Left ventricle myocardium inferior (tissue), 1 donor: ENCODE data around the gene ANP32E. TPM values are rescaled to one million over a fixed set of nuclear protein-coding genes. Genes with fewer than 3 reads are reported as not detected.
"Not testable (repeated sequence)": the region's sequence is repeated elsewhere in the genome, so short reads cannot be mapped to it uniquely, and the experiment has no call there.

Experiments
- DNase-seq: peaks from one replicate; pipeline ENCODE4 v3.0.0-alpha.2; 2020
- H3K27ac ChIP-seq: fragments of 200-600 bp; replicated peaks from 2 replicates; pipeline ENCODE4 v1.8.0; 2021
- H3K27me3 ChIP-seq: fragments of 200-600 bp; 2 replicates; pipeline ENCODE4 v1.8.0; 2021; ENCODE audit warnings: low read depth
- H3K36me3 ChIP-seq: fragments of 200-600 bp; 2 replicates; pipeline ENCODE4 v1.8.0; 2021
- H3K4me1 ChIP-seq: fragments of 200-600 bp; 2 replicates; pipeline ENCODE4 v1.8.0; 2021
- H3K4me3 ChIP-seq: fragments of 200-600 bp; 2 replicates; pipeline ENCODE4 v1.8.0; 2021; ENCODE audit warnings: mild to moderate bottlenecking, moderate library complexity
- H3K9me3 ChIP-seq: fragments of 200-600 bp; replicated peaks from 2 replicates; pipeline ENCODE4 v1.8.0; 2021
- intact Hi-C: fragments of 100-400 bp; cut with micrococcal nuclease; formaldehyde crosslinking; loops from one replicate; pipeline ENCODE4 v1.11.0; 2022
- total RNA-seq: library from RNA; stranded (reverse); fragmentation: NEBNext Ultra II Directional; extraction: Animal tissue kit (Norgen Biotek cat#: 25700); gene quantifications from one replicate; pipeline ENCODE4 v1.2.1, GENCODE V29; 2021
- TF ChIP-seq, protein P1 (sequence below): fragments of 200-600 bp; IDR thresholded peaks from 2 replicates; pipeline ENCODE4 v1.8.0; 2021; ENCODE audit warnings: antibody characterized with exemption, mild to moderate bottlenecking, borderline replicate concordance
- donor health status: DM: no; HTN: yes; CAD: no; lungs with severe emphysema.

ANP32E gene
- total RNA-seq, 1 donor from 2014 or later = 29.3 TPM

DNA sequence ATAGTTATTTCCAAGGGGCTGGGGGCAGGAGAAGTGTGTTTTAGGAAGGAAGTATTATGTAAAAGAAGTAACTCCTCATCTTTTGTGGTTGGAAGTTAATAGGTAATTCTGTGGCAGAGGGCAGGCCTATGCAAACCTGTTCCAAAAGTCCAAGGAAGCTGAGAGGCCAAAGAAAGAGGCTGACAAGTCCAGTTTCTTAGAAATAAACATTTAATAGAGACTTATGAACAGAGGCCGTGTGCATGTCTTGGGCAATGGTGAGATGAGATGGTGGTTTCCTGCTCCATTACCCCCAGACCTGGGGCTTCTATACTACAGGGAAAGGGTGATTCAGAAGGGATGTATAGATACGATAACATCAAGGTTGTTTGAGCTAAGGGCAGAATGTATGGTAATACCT is 14.0 kb upstream of the ANP32E start:
- DNase-seq = no peak
- intact Hi-C loops = no loop called here
- Histone ChIP-seq H3K36me3 (no peaks in the 10 kb centered on the region), H3K27ac (no peak overlapping the region), H3K9me3 (no peaks in the 10 kb centered on the region), H3K4me1 (no peaks in the 10 kb centered on the region), H3K4me3 (no peak overlapping the region), H3K27me3 (no peaks in the 10 kb centered on the region)
- TF ChIP-seq, protein P1, sequence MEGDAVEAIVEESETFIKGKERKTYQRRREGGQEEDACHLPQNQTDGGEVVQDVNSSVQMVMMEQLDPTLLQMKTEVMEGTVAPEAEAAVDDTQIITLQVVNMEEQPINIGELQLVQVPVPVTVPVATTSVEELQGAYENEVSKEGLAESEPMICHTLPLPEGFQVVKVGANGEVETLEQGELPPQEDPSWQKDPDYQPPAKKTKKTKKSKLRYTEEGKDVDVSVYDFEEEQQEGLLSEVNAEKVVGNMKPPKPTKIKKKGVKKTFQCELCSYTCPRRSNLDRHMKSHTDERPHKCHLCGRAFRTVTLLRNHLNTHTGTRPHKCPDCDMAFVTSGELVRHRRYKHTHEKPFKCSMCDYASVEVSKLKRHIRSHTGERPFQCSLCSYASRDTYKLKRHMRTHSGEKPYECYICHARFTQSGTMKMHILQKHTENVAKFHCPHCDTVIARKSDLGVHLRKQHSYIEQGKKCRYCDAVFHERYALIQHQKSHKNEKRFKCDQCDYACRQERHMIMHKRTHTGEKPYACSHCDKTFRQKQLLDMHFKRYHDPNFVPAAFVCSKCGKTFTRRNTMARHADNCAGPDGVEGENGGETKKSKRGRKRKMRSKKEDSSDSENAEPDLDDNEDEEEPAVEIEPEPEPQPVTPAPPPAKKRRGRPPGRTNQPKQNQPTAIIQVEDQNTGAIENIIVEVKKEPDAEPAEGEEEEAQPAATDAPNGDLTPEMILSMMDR = no peak

DNA sequence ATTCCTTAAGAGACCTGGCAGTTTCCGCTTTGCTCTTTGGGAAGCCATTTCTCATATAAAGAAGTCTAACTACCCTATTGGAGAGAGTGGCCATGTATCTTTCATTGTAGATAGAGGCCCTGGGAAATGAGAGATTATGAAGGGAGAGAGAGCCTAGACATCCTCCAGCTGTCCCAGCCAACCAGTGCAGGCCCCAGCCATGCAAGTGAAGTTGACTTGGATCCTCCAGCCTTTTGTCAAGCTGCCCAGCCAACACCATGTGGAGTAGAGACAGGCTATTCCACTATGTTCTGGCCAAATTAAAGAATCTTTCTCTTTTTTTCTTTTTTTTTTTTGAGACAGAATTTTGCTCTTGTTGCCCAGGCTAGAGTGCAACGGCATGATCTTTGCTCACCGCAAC is 7.1 kb upstream of the ANP32E start:
- no peaks in the 10 kb centered on the region for H3K36me3 ChIP-seq
- intact Hi-C loops = no loop called here
- TF ChIP-seq, protein P1 = no peak
- H3K27ac ChIP-seq = no peak overlapping the region
- no peaks in the 10 kb centered on the region for H3K9me3 ChIP-seq
- no peaks in the 10 kb centered on the region for H3K27me3 ChIP-seq
- H3K4me3 ChIP-seq = no peak overlapping the region
- DNase-seq = no peak
- H3K4me1 ChIP-seq = no peaks in the 10 kb centered on the region

DNA sequence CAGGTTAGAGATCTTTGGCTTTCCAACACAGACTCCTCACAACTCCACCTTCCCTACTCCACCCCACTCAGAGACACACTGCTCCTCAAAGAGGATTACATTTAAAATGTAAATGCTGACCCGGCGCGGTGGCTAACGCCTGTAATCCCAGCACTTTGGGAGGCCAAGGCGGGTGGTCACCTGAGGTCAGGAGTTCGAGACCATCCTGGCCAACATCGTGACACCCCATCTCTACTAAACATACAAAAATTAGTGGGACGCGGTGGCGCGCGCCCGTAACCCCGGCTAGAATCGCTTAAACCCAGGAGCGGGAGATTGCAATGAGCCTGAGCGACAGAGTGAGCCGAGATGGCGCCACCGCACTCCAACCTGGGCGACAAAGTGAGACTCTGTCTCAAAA is 1.8 kb upstream of the ANP32E start:
- no peak for DNase-seq
- TF ChIP-seq, protein P1 = no peak
- intact Hi-C loops = no loop called here
- no peak overlapping the region for H3K4me3 ChIP-seq
- H3K4me1 ChIP-seq = peaks cover 34% of the 10 kb centered on the region
- no peak overlapping the region for H3K27ac ChIP-seq
- no peaks in the 10 kb centered on the region for H3K36me3 ChIP-seq
- H3K27me3 ChIP-seq = no peaks in the 10 kb centered on the region
- no peaks in the 10 kb centered on the region for H3K9me3 ChIP-seq

DNA sequence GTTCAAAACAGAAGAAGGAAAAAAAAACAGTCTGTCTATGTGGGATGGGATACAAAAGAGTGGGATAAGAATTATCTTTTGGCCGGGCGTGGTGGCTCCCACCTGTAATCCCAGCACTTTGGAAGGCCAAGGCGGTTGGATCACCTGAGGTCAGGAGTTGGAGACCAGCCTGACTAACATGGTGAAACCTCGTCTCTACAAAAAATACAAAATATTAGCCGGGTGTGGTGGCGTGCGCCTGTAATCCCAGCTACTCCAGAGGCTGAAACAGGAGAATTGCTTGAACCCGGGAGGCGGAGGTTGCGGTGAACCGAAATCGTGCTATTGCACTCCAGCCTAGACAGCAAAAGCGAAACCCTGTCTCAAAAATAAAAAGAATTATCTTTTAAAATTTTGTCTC is 1.3 kb upstream of the ANP32E start:
- H3K9me3 ChIP-seq, H3K27ac ChIP-seq, DNase-seq, intact Hi-C loops, H3K36me3 ChIP-seq, H3K27me3 ChIP-seq: not testable (repeated sequence)
- Histone ChIP-seq H3K4me1 (peaks cover 34% of the 10 kb centered on the region), H3K4me3 (peak overlapping the region; percentile 99)

DNA sequence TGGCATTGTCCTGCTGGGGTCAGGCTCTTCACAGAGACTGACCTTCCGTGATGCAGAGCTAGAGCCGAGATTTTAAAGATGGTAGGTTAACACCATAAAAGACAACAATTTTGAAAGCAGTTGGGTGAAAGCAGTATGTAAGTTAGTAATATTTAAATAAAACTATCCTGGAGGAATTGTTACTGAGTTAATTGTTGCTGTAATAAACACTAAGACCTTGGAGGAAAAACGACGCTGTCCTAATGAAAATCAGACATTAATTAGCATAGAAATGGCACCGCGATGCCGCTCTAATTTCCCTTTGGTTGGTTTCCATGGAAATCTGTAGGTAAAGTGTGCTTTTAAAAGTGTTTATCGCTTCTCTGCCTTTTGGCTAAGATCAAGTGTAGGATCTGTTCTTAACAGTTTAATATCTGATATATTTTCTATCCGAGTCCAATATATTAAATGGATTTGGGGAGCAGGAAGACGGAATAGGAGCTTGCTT is 745 bp upstream of the ANP32E start:
- Histone ChIP-seq H3K36me3 (no peaks in the 10 kb centered on the region), H3K27ac (peak overlapping the region; percentile 51), H3K27me3 (no peaks in the 10 kb centered on the region), H3K4me1 (peaks cover 34% of the 10 kb centered on the region), H3K9me3 (no peaks in the 10 kb centered on the region), H3K4me3 (peak overlapping the region; percentile 99)
- intact Hi-C loops = no loop called here
- no peak for DNase-seq
- TF ChIP-seq, protein P1 = no peak

DNA sequence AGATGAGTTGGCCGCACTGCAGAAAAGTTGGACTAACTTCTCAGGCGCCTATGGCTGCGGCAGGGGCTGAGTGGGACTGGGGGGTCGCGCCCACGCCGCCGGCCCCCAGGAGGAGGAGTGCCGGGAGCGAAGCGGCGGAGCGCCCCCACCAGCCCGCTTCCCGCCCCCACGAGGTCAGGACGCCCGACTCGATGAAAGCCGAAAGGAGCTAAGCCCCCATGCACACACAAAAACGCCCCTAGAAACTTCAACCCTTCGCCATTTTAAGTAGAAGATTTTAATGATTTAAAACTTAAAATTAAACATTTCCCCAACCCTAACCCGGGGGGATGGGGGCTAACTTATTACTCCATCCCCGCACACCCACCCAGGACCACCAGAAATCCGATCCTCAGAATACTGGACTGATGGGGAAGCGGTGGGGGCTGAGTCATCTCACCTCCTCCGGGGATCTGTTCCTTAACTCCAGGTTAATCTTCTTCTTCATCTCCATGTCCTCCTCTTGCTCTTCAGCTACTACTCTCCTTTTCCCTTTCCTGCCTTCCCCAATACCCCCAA is 539 bp downstream of the ANP32E start:
- DNase-seq = peak; percentile 32
- peaks cover 34% of the 10 kb centered on the region for H3K4me1 ChIP-seq
- no peaks in the 10 kb centered on the region for H3K27me3 ChIP-seq
- H3K9me3 ChIP-seq = no peaks in the 10 kb centered on the region
- peaks cover 7% of the 10 kb centered on the region for H3K36me3 ChIP-seq
- H3K27ac ChIP-seq = peak overlapping the region; percentile 99
- intact Hi-C loops = no loop called here
- H3K4me3 ChIP-seq = peak overlapping the region; percentile 99
- TF ChIP-seq, protein P1 = peak; percentile 11
